Mesothelial cell of epicardium (in vitro differentiated cells): Measurements from ENCODE around the gene BCOR. TPM values are rescaled to one million over a fixed set of nuclear protein-coding genes. Genes with fewer than 3 reads are reported as not detected.

Source experiments
- DNase-seq, 2 experiments: peaks; one replicate each; pipeline ENCODE4 v3.0.0; 2021; ENCODE audit warnings: low spot score in 2 of 2; ENCODE audit not compliant: unreplicated experiment in 2 of 2
- H3K27ac Mint-ChIP-seq: 2 replicates; pipeline ENCODE4 v1.8.0; 2021; ENCODE audit warnings: mixed read lengths
- H3K27me3 Mint-ChIP-seq: 2 replicates; pipeline ENCODE4 v1.8.0; 2021; ENCODE audit warnings: low read depth, mixed read lengths
- H3K36me3 Mint-ChIP-seq: 2 replicates; pipeline ENCODE4 v1.8.0; 2021; ENCODE audit warnings: mixed read lengths
- H3K4me1 Mint-ChIP-seq: 2 replicates; pipeline ENCODE4 v1.8.0; 2021; ENCODE audit warnings: mixed read lengths
- H3K4me3 Mint-ChIP-seq: 2 replicates; pipeline ENCODE4 v1.8.0; 2021; ENCODE audit warnings: mild to moderate bottlenecking, moderate library complexity, mixed read lengths
- H3K9me3 Mint-ChIP-seq: 2 replicates; pipeline ENCODE4 v1.8.0; 2021; ENCODE audit warnings: mixed read lengths
- CTCF ChIP-seq: fragments of 200-600 bp; sonication (generic); IDR thresholded peaks from one replicate; pipeline ENCODE4 v1.5.0; 2021; ENCODE audit warnings: antibody characterized with exemption; ENCODE audit not compliant: unreplicated experiment
- total RNA-seq: library from RNA; stranded (reverse); gene quantifications from 3 replicates; pipeline ENCODE4 v1.2.1, GENCODE V29; 2021

Gene BCOR
- total RNA-seq, 1 donor from 2014 or later = 52.3 TPM

- Mint-ChIP-seq H3K36me3 (no peaks in the 10 kb centered on the region), H3K27ac (peak overlapping the region; percentile 91), H3K27me3 (no peaks in the 10 kb centered on the region), H3K4me3 (peak overlapping the region; percentile 81), H3K9me3 (peaks cover 7% of the 10 kb centered on the region), H3K4me1 (peaks cover 42% of the 10 kb centered on the region)
- no peak for DNase-seq
- no peak for TF ChIP-seq CTCF
Observed at GRCh38 chrX:40094900-40095582, 2.7 kb downstream of the BCOR start.

- DNase-seq = peak in 1 of 2 experiments; percentile 64
- Mint-ChIP-seq H3K4me1 (peaks cover 39% of the 10 kb centered on the region), H3K4me3 (peak overlapping the region; percentile 81), H3K36me3 (no peaks in the 10 kb centered on the region), H3K9me3 (peaks cover 7% of the 10 kb centered on the region), H3K27me3 (no peaks in the 10 kb centered on the region), H3K27ac (peak overlapping the region; percentile 93)
- TF ChIP-seq CTCF = no peak
Observed at GRCh38 chrX:40094041-40094899, 3.5 kb downstream of the BCOR start.

- Mint-ChIP-seq H3K4me1 (peaks cover 43% of the 10 kb centered on the region), H3K27ac (peak overlapping the region; percentile 93), H3K9me3 (peaks cover 7% of the 10 kb centered on the region), H3K27me3 (no peaks in the 10 kb centered on the region), H3K4me3 (peak overlapping the region; percentile 81), H3K36me3 (no peaks in the 10 kb centered on the region)
- no peak for TF ChIP-seq CTCF
- no peak for DNase-seq
Observed at GRCh38 chrX:40093586-40093985, 4.2 kb downstream of the BCOR start.

GRCh38 chrX:40092808-40093435, 4.8 kb downstream of the BCOR start:
- Mint-ChIP-seq H3K4me3 (peak overlapping the region; percentile 45), H3K9me3 (peaks cover 7% of the 10 kb centered on the region), H3K27ac (peak overlapping the region; percentile 86), H3K4me1 (peaks cover 50% of the 10 kb centered on the region), H3K27me3 (no peaks in the 10 kb centered on the region), H3K36me3 (no peaks in the 10 kb centered on the region)
- no peak for TF ChIP-seq CTCF
- no peak for DNase-seq

- no peak for TF ChIP-seq CTCF
- Mint-ChIP-seq H3K27me3 (no peaks in the 10 kb centered on the region), H3K9me3 (peaks cover 7% of the 10 kb centered on the region), H3K4me3 (peak overlapping the region; percentile 57), H3K4me1 (peaks cover 59% of the 10 kb centered on the region), H3K36me3 (no peaks in the 10 kb centered on the region), H3K27ac (peak overlapping the region; percentile 86)
- no peak for DNase-seq
Observed at GRCh38 chrX:40091691-40092421, 5.9 kb downstream of the BCOR start.
